Choroid plexus epithelial cell (primary cell): ENCODE results near the gene KRTAP4-7.
"Not testable (repeated sequence)": the region's sequence is repeated elsewhere in the genome, so short reads cannot be mapped to it uniquely, and the experiment has no call there.

Experiments used
- DNase-seq: peaks from one replicate; pipeline ENCODE4 v3.0.0-alpha.2; 2010; ENCODE audit warnings: low read depth
- H3K4me3 ChIP-seq: 2 replicates; pipeline ENCODE4 v1.5.1; 2011; ENCODE audit warnings: low read depth, mild to moderate bottlenecking, control low read depth, low read length, moderate library complexity
- CTCF ChIP-seq: conservative IDR thresholded peaks from 2 replicates; pipeline ENCODE4 v1.5.1; 2011; ENCODE audit warnings: low read depth, mild to moderate bottlenecking, control low read depth, inconsistent platforms, low read length, moderate library complexity

The KRTAP4-7 gene

GRCh38 chr17:41052566-41052965, 31.4 kb upstream of the KRTAP4-7 start:
- DNase-seq: no peak
- TF ChIP-seq CTCF: no peak
- no peak overlapping the region for H3K4me3 ChIP-seq

GRCh38 chr17:41054025-41054424, 29.9 kb upstream of the KRTAP4-7 start:
- no peak for DNase-seq
- H3K4me3 ChIP-seq: no peak overlapping the region
- TF ChIP-seq CTCF: no peak

- DNase-seq, H3K4me3 ChIP-seq: not testable (repeated sequence)
These were observed 29.4 kb upstream of the KRTAP4-7 start for GRCh38 chr17:41054556-41054955.

GRCh38 chr17:41055130-41055529, 28.8 kb upstream of the KRTAP4-7 start, which contains the start of gene KRTAP2-2:
KRTAP2-2 (minus strand) TSS chr17:41055230; CDS start chr17:41055211, 19 bp downstream.
- not testable (repeated sequence) for H3K4me3 ChIP-seq, DNase-seq

- no peak for DNase-seq
- no peak for TF ChIP-seq CTCF
- H3K4me3 ChIP-seq: no peak overlapping the region
These were observed 26.4 kb upstream of the KRTAP4-7 start for GRCh38 chr17:41057547-41057946.

GRCh38 chr17:41058741-41059140, 25.2 kb upstream of the KRTAP4-7 start:
- H3K4me3 ChIP-seq: no peak overlapping the region
- no peak for DNase-seq
- TF ChIP-seq CTCF: no peak

- peak; percentile 81 for DNase-seq
- not testable (repeated sequence) for H3K4me3 ChIP-seq
These were observed 24.5 kb upstream of the KRTAP4-7 start for GRCh38 chr17:41059276-41060051.

GRCh38 chr17:41060052-41060604, 23.8 kb upstream of the KRTAP4-7 start, which contains the start of gene KRTAP2-3:
KRTAP2-3 (minus strand) TSS chr17:41060114; CDS start chr17:41060050, 64 bp downstream.
- DNase-seq: peak; percentile 84
- H3K4me3 ChIP-seq: no peak within 1 kb of the TSS
- no peak for TF ChIP-seq CTCF
